ENCODE measurements around the gene MACO1.

GRCh38 chr1:25543005-25543424 lies 112.3 kb downstream of the MACO1 start:
- peak; percentile 98 for TF ChIP-seq KDM1A (IDR thresholded peaks at IDR 0.05; ENCODE audit: borderline replicate concordance, low read length)
- TF ChIP-seq, protein P1, sequence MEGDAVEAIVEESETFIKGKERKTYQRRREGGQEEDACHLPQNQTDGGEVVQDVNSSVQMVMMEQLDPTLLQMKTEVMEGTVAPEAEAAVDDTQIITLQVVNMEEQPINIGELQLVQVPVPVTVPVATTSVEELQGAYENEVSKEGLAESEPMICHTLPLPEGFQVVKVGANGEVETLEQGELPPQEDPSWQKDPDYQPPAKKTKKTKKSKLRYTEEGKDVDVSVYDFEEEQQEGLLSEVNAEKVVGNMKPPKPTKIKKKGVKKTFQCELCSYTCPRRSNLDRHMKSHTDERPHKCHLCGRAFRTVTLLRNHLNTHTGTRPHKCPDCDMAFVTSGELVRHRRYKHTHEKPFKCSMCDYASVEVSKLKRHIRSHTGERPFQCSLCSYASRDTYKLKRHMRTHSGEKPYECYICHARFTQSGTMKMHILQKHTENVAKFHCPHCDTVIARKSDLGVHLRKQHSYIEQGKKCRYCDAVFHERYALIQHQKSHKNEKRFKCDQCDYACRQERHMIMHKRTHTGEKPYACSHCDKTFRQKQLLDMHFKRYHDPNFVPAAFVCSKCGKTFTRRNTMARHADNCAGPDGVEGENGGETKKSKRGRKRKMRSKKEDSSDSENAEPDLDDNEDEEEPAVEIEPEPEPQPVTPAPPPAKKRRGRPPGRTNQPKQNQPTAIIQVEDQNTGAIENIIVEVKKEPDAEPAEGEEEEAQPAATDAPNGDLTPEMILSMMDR (IDR thresholded peaks at IDR 0.05; ENCODE audit: control extremely low read depth in 1 of 3, insufficient read depth in 1 of 3, low read depth in 1 of 3, low read length in 3 of 3) = no peak
- TF ChIP-seq KDM5A (IDR thresholded peaks at IDR 0.05; ENCODE audit: low read length) = no peak
- no peak for TF ChIP-seq RXRA (IDR thresholded peaks at IDR 0.05; ENCODE audit: insufficient read depth, low read depth, low read length)
- peak in 1 of 2 experiments; percentile 97; a peak in 1 of 4 replicates for TF ChIP-seq HDAC2 (IDR thresholded peaks at IDR 0.05; ENCODE audit: borderline replicate concordance in 1 of 2, low read depth in 2 of 2, low read length in 2 of 2)
- no peak for TF ChIP-seq NRF1 (IDR thresholded peaks at IDR 0.05; ENCODE audit: low read depth, low read length)
- no peak for TF ChIP-seq EP300 (IDR thresholded peaks at IDR 0.05; ENCODE audit: borderline replicate concordance in 1 of 2, low read depth in 2 of 2, low read length in 2 of 2)
- TF ChIP-seq POLR2A (IDR thresholded peaks at IDR 0.05; ENCODE audit: control extremely low read depth in 1 of 2, low read depth in 2 of 2, low read length in 2 of 2) = no peak
- TF ChIP-seq RNF2 (IDR thresholded peaks at IDR 0.05; ENCODE audit: borderline replicate concordance, low read depth, low read length, missing control alignments, poor library complexity, severe bottlenecking) = no peak
- peak; percentile 82; the same call in 1 of the 2 replicates for TF ChIP-seq EGR1 (IDR thresholded peaks at IDR 0.05; ENCODE audit: borderline replicate concordance, low read depth, low read length)
- no peak for TF ChIP-seq CHD2 (IDR thresholded peaks at IDR 0.05; ENCODE audit: low read length)
